Loucy (cell line): Measurements from ENCODE around the gene TRAF2.
A peak's percentile ranks its signal among the peaks of the same experiment; 100 is the strongest.

Experiments
- H2AFZ ChIP-seq: fragments of 200-600 bp; sonication (generic); 2 replicates; pipeline ENCODE4 v1.6.0; 2016; ENCODE audit warnings: antibody characterized with exemption, mild to moderate bottlenecking, low read length, moderate library complexity
- H3F3A ChIP-seq: fragments of 200-600 bp; 2 replicates; pipeline ENCODE4 v1.6.0; 2016; ENCODE audit warnings: antibody characterized with exemption, low read depth, mild to moderate bottlenecking
- H3K27me3 ChIP-seq: fragments of 200-600 bp; sonication (generic); 2 replicates; pipeline ENCODE4 v1.6.1; 2014; ENCODE audit warnings: low read length, mild to moderate bottlenecking; ENCODE audit not compliant: insufficient read depth, poor library complexity, severe bottlenecking
- H3K36me3 ChIP-seq: fragments of 200-600 bp; sonication (generic); 2 replicates; pipeline ENCODE4 v1.6.1; 2016; ENCODE audit warnings: low read length; ENCODE audit not compliant: insufficient read depth
- H3K4me1 ChIP-seq: fragments of 200-600 bp; sonication (generic); 2 replicates; pipeline ENCODE4 v1.5.1; 2014; ENCODE audit warnings: low read length, mild to moderate bottlenecking; ENCODE audit not compliant: insufficient read depth, poor library complexity, severe bottlenecking
- H3K4me2 ChIP-seq: fragments of 200-600 bp; sonication (generic); 2 replicates; pipeline ENCODE4 v1.6.0; 2014; ENCODE audit warnings: antibody characterized with exemption, low read length, low read depth, mild to moderate bottlenecking; ENCODE audit not compliant: poor library complexity, severe bottlenecking
- H3K4me3 ChIP-seq: fragments of 200-600 bp; sonication (generic); 2 replicates; pipeline ENCODE4 v1.5.1; 2014; ENCODE audit warnings: low read length, mild to moderate bottlenecking, mixed read lengths; ENCODE audit not compliant: poor library complexity, severe bottlenecking
- H3K79me2 ChIP-seq: fragments of 200-600 bp; sonication (generic); 2 replicates; pipeline ENCODE4 v1.6.1; 2014; ENCODE audit warnings: low read length; ENCODE audit not compliant: insufficient read depth
- H3K9ac ChIP-seq: fragments of 200-600 bp; sonication (generic); 2 replicates; pipeline ENCODE4 v1.6.0; 2014; ENCODE audit warnings: mild to moderate bottlenecking, low read depth, low read length, moderate library complexity; ENCODE audit not compliant: poor library complexity, severe bottlenecking
- H3K9me2 ChIP-seq: fragments of 200-600 bp; sonication (generic); replicated peaks from 2 replicates; pipeline ENCODE4 v1.6.1; 2016; ENCODE audit warnings: low read depth, low read length, mixed read lengths
- H3K9me3 ChIP-seq: fragments of 200-600 bp; sonication (generic); 2 replicates; pipeline ENCODE4 v1.6.1; 2014; ENCODE audit warnings: mild to moderate bottlenecking, antibody characterized with exemption, low read length, low read depth; ENCODE audit not compliant: insufficient read depth
- H4K20me1 ChIP-seq: fragments of 200-600 bp; sonication (generic); 2 replicates; pipeline ENCODE4 v1.6.0; 2014; ENCODE audit warnings: antibody characterized with exemption, low read length, mild to moderate bottlenecking; ENCODE audit not compliant: insufficient read depth, poor library complexity, severe bottlenecking
- EZH2phosphoT487 ChIP-seq: fragments of 200-600 bp; IDR thresholded peaks from 2 replicates; pipeline ENCODE4 v1.6.1; 2018; ENCODE audit warnings: antibody characterized with exemption, mild to moderate bottlenecking, moderate library complexity, borderline replicate concordance
- TF ChIP-seq, protein P1 (sequence below): fragments of 200-600 bp; sonication (generic); conservative IDR thresholded peaks from 2 replicates; pipeline ENCODE4 v1.5.1; 2014; ENCODE audit warnings: mild to moderate bottlenecking, antibody characterized with exemption, low read length

Gene TRAF2

GRCh38 chr9:136861874-136862457 lies 24.4 kb upstream of the TRAF2 start:
- no peaks in the 10 kb centered on the region for H3K9me2 ChIP-seq
- no peak for TF ChIP-seq EZH2phosphoT487
- TF ChIP-seq, protein P1, sequence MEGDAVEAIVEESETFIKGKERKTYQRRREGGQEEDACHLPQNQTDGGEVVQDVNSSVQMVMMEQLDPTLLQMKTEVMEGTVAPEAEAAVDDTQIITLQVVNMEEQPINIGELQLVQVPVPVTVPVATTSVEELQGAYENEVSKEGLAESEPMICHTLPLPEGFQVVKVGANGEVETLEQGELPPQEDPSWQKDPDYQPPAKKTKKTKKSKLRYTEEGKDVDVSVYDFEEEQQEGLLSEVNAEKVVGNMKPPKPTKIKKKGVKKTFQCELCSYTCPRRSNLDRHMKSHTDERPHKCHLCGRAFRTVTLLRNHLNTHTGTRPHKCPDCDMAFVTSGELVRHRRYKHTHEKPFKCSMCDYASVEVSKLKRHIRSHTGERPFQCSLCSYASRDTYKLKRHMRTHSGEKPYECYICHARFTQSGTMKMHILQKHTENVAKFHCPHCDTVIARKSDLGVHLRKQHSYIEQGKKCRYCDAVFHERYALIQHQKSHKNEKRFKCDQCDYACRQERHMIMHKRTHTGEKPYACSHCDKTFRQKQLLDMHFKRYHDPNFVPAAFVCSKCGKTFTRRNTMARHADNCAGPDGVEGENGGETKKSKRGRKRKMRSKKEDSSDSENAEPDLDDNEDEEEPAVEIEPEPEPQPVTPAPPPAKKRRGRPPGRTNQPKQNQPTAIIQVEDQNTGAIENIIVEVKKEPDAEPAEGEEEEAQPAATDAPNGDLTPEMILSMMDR = no peak
- no peaks in the 10 kb centered on the region for H3F3A ChIP-seq
- no peak overlapping the region for H3K4me2 ChIP-seq
- H2AFZ ChIP-seq = no peak overlapping the region
- H4K20me1 ChIP-seq = peaks cover 27% of the 10 kb centered on the region
- H3K27me3 ChIP-seq = no peaks in the 10 kb centered on the region
- H3K79me2 ChIP-seq = peaks cover 36% of the 10 kb centered on the region
- H3K4me3 ChIP-seq = no peak overlapping the region
- H3K9me3 ChIP-seq = no peaks in the 10 kb centered on the region
- H3K36me3 ChIP-seq = peaks cover 22% of the 10 kb centered on the region; the same call in 1 of the 2 replicates
- no peak overlapping the region for H3K9ac ChIP-seq
- H3K4me1 ChIP-seq = peaks cover 11% of the 10 kb centered on the region

DNA sequence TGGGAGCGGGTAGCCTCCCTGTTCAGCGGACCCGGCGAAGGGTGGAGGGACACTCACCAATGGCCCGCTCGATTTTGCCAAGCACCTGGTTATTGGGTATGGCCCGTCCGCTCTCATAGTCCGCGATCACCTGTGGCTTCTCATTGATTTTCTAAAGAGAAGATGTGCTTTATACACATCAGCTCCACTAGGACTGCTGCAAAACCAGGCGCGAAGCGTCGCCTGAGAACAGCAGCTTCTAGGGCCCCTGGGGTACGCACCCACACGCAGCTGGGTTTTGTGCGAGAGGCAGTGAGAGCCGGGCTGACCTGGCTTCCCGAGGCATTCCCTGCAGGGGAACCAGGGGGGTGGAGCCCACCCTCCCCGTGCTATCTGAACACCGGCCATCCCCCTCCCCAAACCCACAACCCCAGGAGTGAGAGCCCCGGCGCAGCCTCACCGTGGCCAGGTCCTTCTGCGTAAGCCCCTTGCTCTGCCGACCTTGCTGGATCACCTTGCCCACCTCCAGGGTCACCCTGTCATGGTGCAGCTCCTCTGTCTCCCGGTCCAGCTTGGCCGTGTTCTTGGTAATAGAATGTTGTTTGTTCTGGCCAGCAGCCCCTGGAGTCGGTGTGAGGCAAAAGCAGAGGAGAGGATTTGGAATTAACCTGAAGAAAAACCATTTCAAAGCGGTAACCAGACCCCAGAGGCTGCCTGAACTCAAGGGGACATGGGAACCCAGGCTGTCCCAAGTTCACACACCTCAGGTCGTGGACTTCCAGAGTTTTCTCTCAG lies 23.3 kb upstream of the TRAF2 start:
- no peak overlapping the region for H3K4me3 ChIP-seq
- H3K36me3 ChIP-seq = peaks cover 22% of the 10 kb centered on the region; the same call in 1 of the 2 replicates
- no peak overlapping the region for H2AFZ ChIP-seq
- H3F3A ChIP-seq = no peaks in the 10 kb centered on the region
- peak overlapping the region; percentile 100 for H3K4me2 ChIP-seq
- no peak overlapping the region for H3K9ac ChIP-seq
- TF ChIP-seq, protein P1 = no peak
- no peak for TF ChIP-seq EZH2phosphoT487
- peaks cover 47% of the 10 kb centered on the region for H3K79me2 ChIP-seq
- peaks cover 27% of the 10 kb centered on the region for H4K20me1 ChIP-seq
- no peaks in the 10 kb centered on the region for H3K9me2 ChIP-seq
- peaks cover 17% of the 10 kb centered on the region for H3K4me1 ChIP-seq
- no peaks in the 10 kb centered on the region for H3K27me3 ChIP-seq
- no peaks in the 10 kb centered on the region for H3K9me3 ChIP-seq

- peaks cover 27% of the 10 kb centered on the region for H4K20me1 ChIP-seq
- peaks cover 47% of the 10 kb centered on the region for H3K79me2 ChIP-seq
- H3K4me2 ChIP-seq = peak overlapping the region; percentile 100
- no peaks in the 10 kb centered on the region for H3K9me3 ChIP-seq
- H3K4me3 ChIP-seq = peak overlapping the region; percentile 35
- H2AFZ ChIP-seq = no peak overlapping the region
- H3F3A ChIP-seq = no peaks in the 10 kb centered on the region
- no peaks in the 10 kb centered on the region for H3K9me2 ChIP-seq
- H3K36me3 ChIP-seq = peaks cover 22% of the 10 kb centered on the region; the same call in 1 of the 2 replicates
- H3K9ac ChIP-seq = peak overlapping the region; percentile 96
- no peak for TF ChIP-seq EZH2phosphoT487
- TF ChIP-seq, protein P1 = no peak
- peaks cover 17% of the 10 kb centered on the region for H3K4me1 ChIP-seq
- H3K27me3 ChIP-seq = no peaks in the 10 kb centered on the region
Measured at GRCh38 chr9:136863623-136864273, 22.6 kb upstream of the TRAF2 start.
